ENCODE data around the gene TRAF3.

The TRAF3 gene

DNA sequence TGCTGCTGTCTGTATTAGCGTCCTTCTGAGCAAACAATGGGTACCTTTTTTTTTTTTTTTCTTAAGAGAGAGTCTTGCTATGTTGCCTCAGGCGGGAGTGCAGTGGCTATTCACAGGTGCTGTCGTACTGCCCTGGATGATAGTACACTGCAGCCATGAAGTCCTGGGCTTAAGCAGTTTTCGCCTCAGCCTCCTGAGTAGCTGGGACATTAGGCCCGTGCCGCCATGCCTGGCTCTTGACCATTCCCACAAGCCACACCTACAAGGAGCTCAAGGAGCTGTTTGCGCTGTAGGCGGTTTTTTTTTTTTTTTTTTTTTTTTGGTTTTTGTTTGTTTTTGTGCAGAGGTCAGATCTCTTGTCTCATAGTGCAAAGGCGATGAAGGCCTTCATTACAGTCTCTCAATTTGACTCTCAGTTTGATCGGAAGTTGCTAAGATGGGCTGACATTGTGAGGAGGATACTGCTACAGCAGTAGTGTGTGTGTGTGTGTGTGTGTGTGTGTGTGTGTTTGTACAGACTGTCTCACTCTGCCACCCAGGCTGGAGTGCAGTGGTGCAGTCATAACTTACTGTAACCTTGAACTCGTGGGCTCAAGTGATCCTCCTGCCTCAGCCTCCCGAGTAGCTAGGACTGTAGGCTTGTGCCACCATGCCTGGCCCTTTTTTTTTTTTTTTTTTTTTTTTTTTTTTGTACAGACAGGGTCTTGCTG is 34.2 kb downstream of the TRAF3 start:
- TF ChIP-seq CTCF (IDR thresholded peaks at IDR 0.05; ENCODE audit: low read depth, low read length) = no peak
- in situ Hi-C loops (cut with HindIII; ENCODE audit: low sequenced_read_pairs) = no loop called here
- no peak for DNase-seq (ENCODE audit: low read depth, low spot score)
- H3K4me3 ChIP-seq (ENCODE audit: low read depth, low read length) = no peak overlapping the region

- in situ Hi-C loops (cut with HindIII; ENCODE audit: low sequenced_read_pairs) = no loop called here
- TF ChIP-seq CTCF (IDR thresholded peaks at IDR 0.05; ENCODE audit: low read depth, low read length) = no peak
- H3K4me3 ChIP-seq (ENCODE audit: low read depth, low read length) = no peak overlapping the region
- no peak for DNase-seq (ENCODE audit: low read depth, low spot score)
Observed at GRCh38 chr14:102811971-102812370, 34.7 kb downstream of the TRAF3 start.

DNA sequence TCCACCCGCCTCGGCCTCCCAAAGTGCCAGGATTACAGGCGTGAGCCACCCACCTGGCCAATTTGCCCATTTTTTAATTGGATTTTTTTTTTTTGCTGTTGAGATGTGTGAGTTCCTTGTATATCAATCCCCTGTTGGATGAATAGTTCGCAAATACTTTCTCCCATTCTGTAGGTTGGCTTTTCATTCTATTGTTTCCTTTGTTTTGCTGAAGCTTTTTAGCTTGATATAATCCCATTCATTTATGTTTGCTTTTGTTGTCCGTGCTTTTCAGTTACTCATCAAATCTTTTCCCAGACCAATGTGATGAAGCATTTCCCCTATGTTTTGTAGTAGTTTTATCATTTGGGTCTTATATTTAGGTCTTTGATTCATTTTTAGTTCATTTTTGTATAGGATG is 36.4 kb downstream of the TRAF3 start:
- in situ Hi-C loops (cut with HindIII; ENCODE audit: low sequenced_read_pairs) = no loop called here
- DNase-seq (ENCODE audit: low read depth, low spot score) = no peak
- no peak overlapping the region for H3K4me3 ChIP-seq (ENCODE audit: low read depth, low read length)
- TF ChIP-seq CTCF (IDR thresholded peaks at IDR 0.05; ENCODE audit: low read depth, low read length) = no peak

- in situ Hi-C loops (cut with HindIII; ENCODE audit: low sequenced_read_pairs) = no loop called here
- H3K4me3 ChIP-seq (ENCODE audit: low read depth, low read length) = no peak overlapping the region
- DNase-seq (ENCODE audit: low read depth, low spot score) = no peak
- no peak for TF ChIP-seq CTCF (IDR thresholded peaks at IDR 0.05; ENCODE audit: low read depth, low read length)
Observed at GRCh38 chr14:102817318-102817717, 40.1 kb downstream of the TRAF3 start.

DNA sequence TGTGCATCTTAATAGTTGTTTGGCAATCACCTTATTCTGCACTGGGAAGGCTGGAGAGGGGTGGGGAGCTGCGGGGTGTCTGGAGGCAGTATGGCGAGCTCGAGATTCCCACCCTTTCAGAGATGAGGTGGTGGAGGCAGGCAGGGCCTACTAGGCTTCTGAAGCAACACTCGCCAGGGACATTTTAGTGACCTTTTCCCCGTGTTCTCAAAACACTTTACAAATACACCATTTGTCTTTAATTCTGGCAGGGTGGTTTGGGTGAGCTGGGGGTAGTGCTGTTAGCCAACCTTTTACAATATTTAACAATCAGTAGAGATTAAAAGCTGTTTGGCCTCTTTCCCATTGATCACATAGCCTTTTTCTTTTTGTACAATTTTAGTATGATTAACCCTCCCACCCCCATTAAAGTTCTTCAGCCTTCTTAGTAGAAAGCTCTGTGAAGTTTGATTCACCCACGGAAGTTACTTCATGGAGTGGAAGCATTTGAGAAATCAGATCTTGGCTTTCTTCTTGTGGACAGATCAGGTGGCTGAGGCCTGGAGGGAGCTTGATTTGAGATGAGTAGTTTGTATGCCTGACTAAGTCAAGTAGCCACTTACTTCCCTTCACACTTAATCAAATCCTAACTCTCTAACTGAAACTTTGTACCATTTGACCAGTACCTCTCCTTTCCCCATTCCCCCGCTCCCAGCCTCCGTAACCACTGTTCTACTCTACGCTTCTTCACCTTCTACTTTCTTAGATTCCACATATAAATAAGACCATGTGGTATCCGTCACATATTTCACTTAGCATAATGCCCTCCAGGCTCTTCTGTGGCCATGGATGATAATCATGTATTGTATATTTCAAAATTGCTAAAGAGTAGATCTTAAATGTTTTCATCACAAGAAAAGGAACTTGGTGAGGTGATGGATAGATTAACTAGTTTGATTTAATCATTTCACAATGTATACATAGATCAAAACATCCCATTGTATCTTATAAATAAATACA is 41.0 kb downstream of the TRAF3 start:
- no peak overlapping the region for H3K4me3 ChIP-seq (ENCODE audit: low read depth, low read length)
- no peak for TF ChIP-seq CTCF (IDR thresholded peaks at IDR 0.05; ENCODE audit: low read depth, low read length)
- DNase-seq (ENCODE audit: low read depth, low spot score) = no peak
- in situ Hi-C loops (cut with HindIII; ENCODE audit: low sequenced_read_pairs) = no loop called here

GRCh38 chr14:102819176-102819628 is 42.0 kb downstream of the TRAF3 start:
- in situ Hi-C loops (cut with HindIII; ENCODE audit: low sequenced_read_pairs) = no loop called here
- DNase-seq (ENCODE audit: low read depth, low spot score) = no peak
- no peak overlapping the region for H3K4me3 ChIP-seq (ENCODE audit: low read depth, low read length)
- TF ChIP-seq CTCF (IDR thresholded peaks at IDR 0.05; ENCODE audit: low read depth, low read length) = no peak

Measured in astrocyte of the spinal cord (primary cell).